WTC11 (cell line): Measurements from ENCODE around the gene ARSJ. TPM values are rescaled to one million over a fixed set of nuclear protein-coding genes. Genes with fewer than 3 reads are reported as not detected.
A peak's percentile ranks its signal among the peaks of the same experiment; 100 is the strongest.

Source experiments
- ATAC-seq: fragments of 200-7000 bp; cut with Tn5 transposase; 2 replicates; pipeline ENCODE4 v1.10.0; 2021; ENCODE audit warnings: mild to moderate bottlenecking, moderate library complexity
- CTCF ChIA-PET: fragments of 300-600 bp; sonication (Branson Sonifier 250); formaldehyde crosslinking; loops from one replicate; lab custom pipeline; 2021; ENCODE audit warnings: antibody characterized with exemption; lab: Charles Lee
- POLR2A ChIA-PET: fragments of 350-600 bp; sonication (Branson Sonifier 250); formaldehyde crosslinking; loops from one replicate; lab custom pipeline; 2021; ENCODE audit warnings: antibody characterized with exemption; lab: Charles Lee
- DNase-seq: peaks from one replicate; pipeline ENCODE4 v3.0.0; 2021; ENCODE audit warnings: low spot score
- H3K27ac Mint-ChIP-seq: 2 replicates; pipeline ENCODE4 v1.8.0; 2021; ENCODE audit warnings: mixed read lengths
- H3K27me3 Mint-ChIP-seq: 2 replicates; pipeline ENCODE4 v1.8.0; 2021; ENCODE audit warnings: low read depth, mild to moderate bottlenecking, moderate library complexity, mixed read lengths
- H3K36me3 Mint-ChIP-seq: 2 replicates; pipeline ENCODE4 v1.8.0; 2021; ENCODE audit warnings: mixed read lengths
- H3K4me1 Mint-ChIP-seq: 2 replicates; pipeline ENCODE4 v1.8.0; 2022; ENCODE audit warnings: mixed read lengths
- H3K4me3 Mint-ChIP-seq: 2 replicates; pipeline ENCODE4 v1.8.0; 2021; ENCODE audit warnings: mild to moderate bottlenecking, moderate library complexity, mixed read lengths
- H3K9me3 Mint-ChIP-seq: 2 replicates; pipeline ENCODE4 v1.8.0; 2021; ENCODE audit warnings: mixed read lengths
- AFF4 ChIP-seq: sonication (generic); formaldehyde crosslinking; IDR thresholded peaks from 2 replicates; pipeline ENCODE4 v1.8.1; 2023; ENCODE audit warnings: mild to moderate bottlenecking, missing genetic modification reagents, borderline replicate concordance
- ELF4 ChIP-seq: sonication (generic); formaldehyde crosslinking; IDR thresholded peaks from 2 replicates; pipeline ENCODE4 v1.8.1; 2022; ENCODE audit warnings: low read depth, mild to moderate bottlenecking, moderate library complexity, missing genetic modification reagents
- MYBL2 ChIP-seq: sonication (generic); formaldehyde crosslinking; IDR thresholded peaks from 2 replicates; pipeline ENCODE4 v1.8.1; 2023; ENCODE audit warnings: mild to moderate bottlenecking, moderate library complexity, missing genetic modification reagents
- SMAD3 ChIP-seq: sonication (generic); formaldehyde crosslinking; IDR thresholded peaks from 2 replicates; pipeline ENCODE4 v1.8.0; 2022; ENCODE audit warnings: missing genetic modification reagents, mild to moderate bottlenecking, borderline replicate concordance
- SOX15 ChIP-seq: fragments of 250-450 bp; sonication (Bioruptor Pico); IDR thresholded peaks from 2 replicates; pipeline ENCODE4 v1.9.0; 2021; ENCODE audit warnings: mild to moderate bottlenecking
- ZBTB43 ChIP-seq: sonication (generic); formaldehyde crosslinking; IDR thresholded peaks from 2 replicates; pipeline ENCODE4 v1.8.1; 2023; ENCODE audit warnings: mild to moderate bottlenecking, missing genetic modification reagents
- ZMAT4 ChIP-seq: fragments of 250-450 bp; sonication (Bioruptor Pico); IDR thresholded peaks from 2 replicates; pipeline ENCODE4 v1.9.0; 2021; ENCODE audit warnings: mild to moderate bottlenecking
- ZNF232 ChIP-seq: sonication (generic); formaldehyde crosslinking; IDR thresholded peaks from 2 replicates; pipeline ENCODE4 v1.8.0; 2022; ENCODE audit warnings: mild to moderate bottlenecking, missing genetic modification reagents
- ZNF532 ChIP-seq: fragments of 250-450 bp; sonication (Bioruptor Pico); IDR thresholded peaks from 2 replicates; pipeline ENCODE4 v1.9.0; 2021; ENCODE audit warnings: mild to moderate bottlenecking, borderline replicate concordance
- ZNF671 ChIP-seq: fragments of 250-450 bp; sonication (Bioruptor Pico); IDR thresholded peaks from 2 replicates; pipeline ENCODE4 v1.8.0; 2021; ENCODE audit warnings: mild to moderate bottlenecking
- total RNA-seq: library from RNA; stranded (reverse); gene quantifications from 3 replicates; pipeline ENCODE4 v1.2.3, GENCODE V29; 2021
- TF ChIP-seq, protein P1 (sequence below): fragments of 250-450 bp; sonication (Bioruptor Pico); IDR thresholded peaks from 2 replicates; pipeline ENCODE4 v1.9.0; 2021; ENCODE audit warnings: mild to moderate bottlenecking

The ARSJ gene
- total RNA-seq, 1 experiment from 2014 or later: 6.6 TPM

GRCh38 chr4:113947484-113947883 lies 32.0 kb downstream of the ARSJ start:
- Mint-ChIP-seq H3K4me3 (no peak overlapping the region), H3K27me3 (no peaks in the 10 kb centered on the region), H3K4me1 (peaks cover 20% of the 10 kb centered on the region), H3K9me3 (no peaks in the 10 kb centered on the region), H3K36me3 (no peaks in the 10 kb centered on the region), H3K27ac (no peak overlapping the region)
- no peak for DNase-seq
- no peak for ATAC-seq
- CTCF ChIA-PET: no interaction called here
- TF ChIP-seq ZNF671 (CRISPR knock-in tag) (no peak), ZNF532 (CRISPR knock-in tag) (no peak), SMAD3 (CRISPR knock-in tag) (no peak), MYBL2 (CRISPR knock-in tag) (no peak)
- POLR2A ChIA-PET: no interaction called here

DNA sequence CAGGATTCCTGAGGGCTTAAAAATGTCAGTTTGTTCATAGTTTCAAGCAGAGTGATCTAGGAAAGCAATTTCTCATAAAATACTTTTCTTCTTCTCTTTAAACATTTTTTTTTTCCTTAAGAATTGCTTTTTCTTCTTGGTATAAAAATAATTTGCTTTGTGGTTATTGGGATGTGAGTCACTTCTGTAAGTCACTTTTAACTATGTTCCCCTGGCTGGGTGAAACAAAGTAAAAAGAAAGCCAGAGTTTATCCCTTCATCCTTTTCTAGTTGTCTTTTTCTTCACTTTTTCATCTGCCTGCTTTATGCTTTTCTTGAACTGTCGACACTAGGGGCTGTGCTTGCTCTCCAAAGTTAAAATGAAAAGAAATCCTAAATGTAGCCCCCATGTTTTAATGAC lies 33.5 kb downstream of the ARSJ start:
- Mint-ChIP-seq H3K27ac (peak overlapping the region; percentile 15; the same call in 1 of the 2 replicates), H3K9me3 (no peaks in the 10 kb centered on the region), H3K4me3 (no peak overlapping the region), H3K36me3 (no peaks in the 10 kb centered on the region), H3K4me1 (peaks cover 20% of the 10 kb centered on the region), H3K27me3 (no peaks in the 10 kb centered on the region)
- DNase-seq: no peak
- ChIA-PET CTCF (no interaction called here), POLR2A (no interaction called here)
- TF ChIP-seq, protein P1, sequence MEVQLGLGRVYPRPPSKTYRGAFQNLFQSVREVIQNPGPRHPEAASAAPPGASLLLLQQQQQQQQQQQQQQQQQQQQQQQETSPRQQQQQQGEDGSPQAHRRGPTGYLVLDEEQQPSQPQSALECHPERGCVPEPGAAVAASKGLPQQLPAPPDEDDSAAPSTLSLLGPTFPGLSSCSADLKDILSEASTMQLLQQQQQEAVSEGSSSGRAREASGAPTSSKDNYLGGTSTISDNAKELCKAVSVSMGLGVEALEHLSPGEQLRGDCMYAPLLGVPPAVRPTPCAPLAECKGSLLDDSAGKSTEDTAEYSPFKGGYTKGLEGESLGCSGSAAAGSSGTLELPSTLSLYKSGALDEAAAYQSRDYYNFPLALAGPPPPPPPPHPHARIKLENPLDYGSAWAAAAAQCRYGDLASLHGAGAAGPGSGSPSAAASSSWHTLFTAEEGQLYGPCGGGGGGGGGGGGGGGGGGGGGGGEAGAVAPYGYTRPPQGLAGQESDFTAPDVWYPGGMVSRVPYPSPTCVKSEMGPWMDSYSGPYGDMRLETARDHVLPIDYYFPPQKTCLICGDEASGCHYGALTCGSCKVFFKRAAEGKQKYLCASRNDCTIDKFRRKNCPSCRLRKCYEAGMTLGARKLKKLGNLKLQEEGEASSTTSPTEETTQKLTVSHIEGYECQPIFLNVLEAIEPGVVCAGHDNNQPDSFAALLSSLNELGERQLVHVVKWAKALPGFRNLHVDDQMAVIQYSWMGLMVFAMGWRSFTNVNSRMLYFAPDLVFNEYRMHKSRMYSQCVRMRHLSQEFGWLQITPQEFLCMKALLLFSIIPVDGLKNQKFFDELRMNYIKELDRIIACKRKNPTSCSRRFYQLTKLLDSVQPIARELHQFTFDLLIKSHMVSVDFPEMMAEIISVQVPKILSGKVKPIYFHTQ (CRISPR knock-in tag): no peak
- no peak for TF ChIP-seq ELF4 (CRISPR knock-in tag)
- no peak for TF ChIP-seq SOX15 (CRISPR knock-in tag)
- ATAC-seq: no peak

GRCh38 chr4:113943863-113944262 lies 35.6 kb downstream of the ARSJ start:
- peaks cover 3% of the 10 kb centered on the region; the same call in 1 of the 2 replicates for H3K9me3 Mint-ChIP-seq
- ChIA-PET CTCF (no interaction called here), POLR2A (no interaction called here)
- ATAC-seq (no peak), DNase-seq (no peak)
- TF ChIP-seq ZBTB43 (no peak), ZNF232 (CRISPR knock-in tag) (no peak), AFF4 (CRISPR knock-in tag) (no peak), ZMAT4 (CRISPR knock-in tag) (no peak), ELF4 (CRISPR knock-in tag) (no peak)
- H3K27ac Mint-ChIP-seq: 0 out of 2 replicates have a peak overlapping the region, but pooled peaks have one; percentile 3
- peaks cover 20% of the 10 kb centered on the region for H3K4me1 Mint-ChIP-seq
- no peaks in the 10 kb centered on the region for H3K36me3 Mint-ChIP-seq
- no peak overlapping the region for H3K4me3 Mint-ChIP-seq
- H3K27me3 Mint-ChIP-seq: no peaks in the 10 kb centered on the region
